A549 treated with AZD2906 at 1 μM for 4 hours (cell line): ENCODE data around the gene RNU6-8. TPM values are rescaled to one million over a fixed set of nuclear protein-coding genes. Genes with fewer than 3 reads are reported as not detected.

Experiments
- total RNA-seq: library from RNA; stranded (reverse); fragments of 200-300 nt; extraction: Qiagen RNA extraction; gene quantifications from 5 replicates; pipeline ENCODE4 v1.2.3, GENCODE V29; 2022

Gene RNU6-8
- not detected in 5 replicates for total RNA-seq

DNA sequence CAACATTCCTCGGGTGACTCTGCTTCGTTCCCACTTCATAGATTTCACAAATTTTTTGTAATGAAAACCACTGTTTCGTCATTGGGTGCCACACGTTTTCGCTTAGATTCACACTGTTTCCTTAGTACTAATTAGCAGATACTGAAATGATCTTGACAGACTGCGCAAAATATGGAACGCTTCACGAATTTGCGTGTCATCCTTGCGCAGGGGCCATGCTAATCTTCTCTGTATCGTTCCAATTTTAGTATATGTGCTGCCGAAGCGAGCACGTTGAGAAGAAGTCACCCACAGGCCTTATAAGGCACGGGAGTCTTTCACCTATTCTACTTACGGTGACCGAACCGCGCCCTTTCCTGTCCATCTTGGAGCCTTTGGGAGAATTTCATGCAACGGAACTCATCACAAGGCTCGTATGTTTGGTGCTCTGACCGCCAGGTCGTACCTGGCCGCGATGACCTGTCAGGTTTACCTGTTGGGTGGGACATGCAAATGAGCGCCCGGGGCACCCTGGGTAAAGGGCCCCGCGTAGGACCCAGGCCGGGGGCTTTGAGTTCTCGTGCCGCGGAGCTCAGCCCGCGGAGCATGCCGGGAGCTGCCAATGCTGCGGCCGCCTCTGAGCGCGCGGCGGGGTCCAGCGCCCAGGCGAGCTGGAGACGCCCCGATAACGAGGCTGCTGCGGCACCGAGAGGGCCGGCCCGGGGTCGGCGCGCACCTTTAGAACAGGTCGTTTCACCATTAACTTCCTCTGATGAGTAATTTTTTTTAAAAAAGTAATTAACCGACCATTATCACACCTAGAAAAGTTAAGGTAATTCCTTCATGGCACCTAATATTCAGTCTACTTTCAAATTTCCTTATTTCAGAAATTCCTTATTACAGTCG lies at the start of gene RNU6-8:
Gene RNU6-8, minus strand, starts transcription at position 272 of the 885 bp plus-strand sequence.

DNA sequence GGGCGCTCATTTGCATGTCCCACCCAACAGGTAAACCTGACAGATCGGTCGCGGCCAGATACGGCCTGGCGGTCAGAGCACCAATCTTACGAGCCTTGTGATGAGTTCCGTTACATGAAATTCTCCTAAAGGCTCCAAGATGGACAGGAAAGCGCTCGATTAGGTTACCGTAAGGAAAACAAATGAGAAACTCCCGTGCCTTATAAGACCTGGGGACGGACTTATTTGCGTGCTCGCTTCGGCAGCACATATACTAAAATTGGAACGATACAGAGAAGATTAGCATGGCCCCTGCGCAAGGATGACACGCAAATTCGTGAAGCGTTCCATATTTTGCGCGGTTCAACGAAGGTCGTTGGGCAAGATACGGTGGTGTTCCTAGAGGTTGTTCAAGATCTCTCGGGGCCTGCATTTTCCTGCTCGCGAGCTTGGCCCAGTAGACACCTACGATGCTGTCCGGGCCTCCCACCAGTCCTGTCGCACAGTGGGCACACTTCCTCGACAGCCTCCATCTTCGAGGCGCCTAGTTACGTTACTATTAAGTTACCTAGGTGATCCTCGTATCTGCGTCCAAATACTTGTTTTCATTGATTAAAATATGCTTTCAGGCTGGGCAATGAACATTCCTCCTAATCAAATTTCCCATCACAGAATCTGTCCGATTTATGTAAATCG lies 1.1 kb downstream of the RNU6-8 start, which contains the start of gene RNU6-7:
Gene RNU6-7, plus strand, starts transcription at position 230 of the 675 bp plus-strand sequence.

Other genes with a start within 250 kb of the RNU6-8 start
- 25.0 to 38.9 TPM (median 31.7 TPM) in 5 replicates for gene ARHGAP5, start 126.0 kb downstream of the RNU6-8 start, total RNA-seq
- gene RNU6-7, start 1.2 kb downstream of the RNU6-8 start, total RNA-seq, result not detected in 5 replicates
- 0.31 to 0.55 TPM (median 0.45 TPM) in 5 replicates for gene AKAP6, start 126.0 kb upstream of the RNU6-8 start, total RNA-seq